ENCODE results near the gene GLT1D1. TPM values are rescaled to one million over a fixed set of nuclear protein-coding genes. Genes with fewer than 3 reads are reported as not detected.

Gene GLT1D1
- total and polyA plus RNA-seq, 2 experiments from 2014 or later: 1.4 to 4.4 TPM

- Mint-ChIP-seq H3K27ac (no peak overlapping the region), H3K36me3 (ENCODE audit: low read depth) (peaks cover 41% of the 10 kb centered on the region), H3K4me1 (peaks cover 5% of the 10 kb centered on the region; the same call in 1 of the 3 replicates), H3K27me3 (ENCODE audit: insufficient read depth, low read depth, poor library complexity) (peaks cover 13% of the 10 kb centered on the region), H3K4me3 (no peak overlapping the region), H3K9me3 (peaks cover 97% of the 10 kb centered on the region)
- no peak for DNase-seq (ENCODE audit: low spot score)
- no peak for ATAC-seq
- Histone ChIP-seq H2AFZ (no peak overlapping the region), H3K79me2 (replicated peaks; ENCODE audit: insufficient read depth) (no peaks in the 10 kb centered on the region), H3K27ac (ENCODE audit: low read depth) (no peak overlapping the region), H3K27me3 (ENCODE audit: insufficient read depth) (no peaks in the 10 kb centered on the region), H3K4me2 (no peak overlapping the region), H3K4me3 (no peak overlapping the region), H3K9me2 (ENCODE audit: insufficient read depth) (no peaks in the 10 kb centered on the region), H3K4me1 (ENCODE audit: insufficient read depth) (no peaks in the 10 kb centered on the region; the same call in 1 of the 2 replicates), H3F3A (replicated peaks; ENCODE audit: low read depth) (no peaks in the 10 kb centered on the region), H4K20me1 (replicated peaks; ENCODE audit: insufficient read depth) (no peaks in the 10 kb centered on the region), H3K36me3 (ENCODE audit: insufficient read depth) (no peaks in the 10 kb centered on the region)
- TF ChIP-seq POLR2AphosphoS5 (IDR thresholded peaks at IDR 0.05; ENCODE audit: low read depth) (no peak), CTCF (conservative IDR thresholded peaks at IDR 0.05; ENCODE audit: low read depth in 2 of 2) (no peak), NANOG (IDR thresholded peaks at IDR 0.05; ENCODE audit: borderline replicate concordance) (no peak), STAT1 (IDR thresholded peaks at IDR 0.05; ENCODE audit: unreplicated experiment) (no peak), EZH2 (IDR thresholded peaks at IDR 0.05; ENCODE audit: low read depth, unreplicated experiment) (no peak), ZNF331 (CRISPR knock-in tag; IDR thresholded peaks at IDR 0.05; ENCODE audit: low read depth) (no peak), JUNB (IDR thresholded peaks at IDR 0.05; ENCODE audit: unreplicated experiment) (no peak), ZNF114 (CRISPR knock-in tag; IDR thresholded peaks at IDR 0.05) (no peak), ZNF462 (CRISPR knock-in tag; IDR thresholded peaks at IDR 0.05) (no peak), CREB1 (CRISPR knock-in tag; IDR thresholded peaks at IDR 0.05; ENCODE audit: low read depth) (no peak), REST (IDR thresholded peaks at IDR 0.05; ENCODE audit: unreplicated experiment) (no peak), EZH2phosphoT487 (IDR thresholded peaks at IDR 0.05; ENCODE audit: unreplicated experiment) (no peak)
Measured at GRCh38 chr12:128977441-128977840, 124.2 kb downstream of the GLT1D1 start.
